Spleen (tissue), 3 donors: ENCODE results near the gene FBN1.

ENCODE experiments used
- POLR2A ChIP-seq, 3 donors: fragments of 450-650 bp; IDR thresholded peaks; one replicate each; pipeline ENCODE4 v1.5.1; 2017; ENCODE audit warnings: antibody characterized with exemption in 3 of 3, mild to moderate bottlenecking in 1 of 3
- POLR2AphosphoS5 ChIP-seq, 3 donors: sonication (generic); formaldehyde crosslinking; IDR thresholded peaks; one replicate each; pipeline ENCODE4 v1.5.1; 2017; ENCODE audit warnings: antibody characterized with exemption in 3 of 3

- TF ChIP-seq POLR2A (IDR thresholded peaks at IDR 0.05), result no peak
- no peak for TF ChIP-seq POLR2AphosphoS5 (IDR thresholded peaks at IDR 0.05)
Observed at GRCh38 chr15:48409623-48410022, 235.9 kb downstream of the FBN1 start.
